Stimulated activated CD4-positive, alpha-beta T cell treated with anti-CD3 and anti-CD28 coated beads, Interleukin-12 subunit alpha, Interleukin-12 subunit beta, amount 100 ng/mL, for 4 hours (primary cell): ENCODE data around the gene CNOT6.

Experiments used
- DNase-seq: peaks from one replicate; pipeline ENCODE4 v3.0.0-alpha.2; 2020

The CNOT6 gene

GRCh38 chr5:180625125-180625790 lies 131.1 kb downstream of the CNOT6 start:
- no peak for DNase-seq

DNA sequence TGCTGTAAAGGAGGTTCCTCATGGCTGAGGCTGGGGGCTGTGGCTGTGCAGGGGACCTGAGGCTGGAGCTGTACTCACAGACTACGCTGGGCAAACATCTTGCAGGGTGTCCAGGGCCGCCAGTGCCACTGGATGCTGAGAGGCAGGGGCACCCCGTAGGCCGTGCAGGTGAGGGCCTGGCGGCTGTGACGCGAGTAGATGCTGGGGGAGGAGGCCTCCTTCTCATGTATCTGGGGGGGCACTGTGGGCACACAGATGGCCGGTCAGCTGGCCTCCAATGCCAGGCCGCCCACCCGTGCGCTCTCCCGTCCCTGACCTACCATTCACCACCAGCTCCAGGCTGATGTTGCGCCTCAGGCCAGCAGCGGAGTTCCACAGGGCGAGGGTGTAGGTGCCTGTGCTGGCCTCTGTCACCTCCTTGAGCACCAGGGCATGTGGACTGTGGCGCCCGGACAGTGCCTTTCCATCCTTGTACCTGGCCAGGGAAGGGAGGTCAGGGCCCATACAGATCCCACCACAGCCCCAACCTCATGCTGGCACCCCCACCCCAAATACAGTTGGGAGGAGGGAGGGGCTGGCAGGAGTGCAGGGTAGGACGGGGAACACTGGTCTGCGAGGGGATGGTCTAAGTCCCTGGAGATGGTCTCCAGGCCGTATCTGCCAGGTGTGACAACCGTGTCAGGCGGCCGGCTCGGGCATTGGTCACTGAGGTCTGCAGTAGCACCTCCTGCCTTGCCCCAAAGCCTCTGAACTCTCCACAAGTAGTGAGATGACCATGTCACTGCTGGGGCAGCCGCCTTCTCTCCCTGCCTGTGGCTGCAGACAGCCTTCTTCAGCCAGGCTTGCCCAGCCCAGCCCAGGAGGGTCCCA lies 131.8 kb downstream of the CNOT6 start:
- DNase-seq: no peak

DNA sequence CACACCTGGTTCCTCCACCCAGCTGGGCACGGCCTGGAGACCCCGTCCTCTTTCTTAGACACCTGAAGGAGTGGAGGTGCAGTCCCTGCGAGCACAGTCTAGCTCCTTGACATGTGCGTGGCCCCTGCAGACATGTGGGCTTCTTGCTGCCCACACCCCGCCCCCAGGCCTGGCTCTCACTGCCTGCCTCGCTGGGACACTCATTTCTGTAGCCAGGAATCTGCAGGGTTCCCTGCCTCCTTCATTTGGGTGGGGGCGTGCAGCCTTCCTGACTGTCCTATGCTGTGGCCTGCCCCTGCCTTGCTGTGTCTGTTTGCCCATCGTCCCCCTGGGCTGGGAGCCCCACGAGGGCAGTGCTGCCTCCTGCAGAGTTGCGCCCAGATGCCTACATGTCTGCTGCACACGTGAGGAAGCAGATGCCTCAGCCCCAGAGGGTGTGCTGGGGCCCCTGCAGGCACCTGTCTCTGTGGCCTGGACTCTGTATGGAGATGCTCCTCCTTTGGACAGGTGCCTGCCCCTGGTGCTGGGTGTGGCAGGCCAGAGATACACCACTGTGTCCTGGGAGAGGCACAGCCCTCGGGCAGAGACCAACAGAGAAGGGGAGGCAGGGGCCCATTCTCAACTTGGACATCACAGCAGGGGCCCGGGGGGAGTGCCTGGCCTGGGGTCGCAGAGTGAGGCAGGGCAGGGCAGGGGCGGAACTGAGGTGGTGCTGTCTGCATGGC lies 132.6 kb downstream of the CNOT6 start:
- DNase-seq: no peak

- no peak for DNase-seq
Measured at GRCh38 chr5:180627386-180628120, 133.4 kb downstream of the CNOT6 start.
